Measurements from ENCODE around the gene MYCBPAP.

DNA sequence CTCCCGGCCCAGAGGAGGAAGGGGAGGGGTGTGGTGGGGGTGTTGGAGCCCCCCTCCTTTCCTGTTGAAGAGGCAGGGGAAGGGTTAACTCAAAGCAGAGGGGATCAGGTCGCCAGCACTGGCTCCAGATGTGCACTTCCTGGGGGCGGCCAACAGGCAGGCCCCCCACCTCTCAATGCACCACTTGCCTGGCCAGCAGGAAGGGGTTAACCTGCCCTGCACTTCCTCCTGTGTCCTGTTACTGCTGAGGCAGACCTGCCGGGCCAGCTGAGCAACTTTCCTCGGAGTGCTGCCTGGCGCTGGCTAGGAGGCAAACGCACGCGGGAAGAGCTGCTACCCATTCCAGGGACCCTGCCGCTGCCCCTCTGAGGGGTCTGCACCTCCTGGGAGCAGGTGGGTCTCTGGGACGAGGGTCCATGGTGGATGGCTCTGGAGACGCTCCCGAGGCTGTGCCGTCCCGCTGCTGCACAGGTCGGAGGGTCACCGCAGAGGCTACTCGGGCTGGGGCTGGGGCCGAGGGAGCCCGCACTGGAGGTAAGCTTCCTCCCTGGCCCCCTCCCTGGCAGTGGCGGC, 24.3 kb downstream of the MYCBPAP start, which contains the start of gene EPN3:
- TF ChIP-seq CTCF (conservative IDR thresholded peaks at IDR 0.05 in 1 of 2, IDR thresholded peaks at IDR 0.05 in 1 of 2; ENCODE audit: low read depth in 1 of 2, low read length in 2 of 2) (no peak), EZH2 (IDR thresholded peaks at IDR 0.05; ENCODE audit: low read length, missing control alignments) (no peak)
